NB4 (cell line): ENCODE measurements around the gene NPB.

Experiments
- POLR2A ChIP-seq: IDR thresholded peaks from 2 replicates; pipeline ENCODE4 v1.6.1; 2011; ENCODE audit warnings: mild to moderate bottlenecking; ENCODE audit not compliant: insufficient read length; ENCODE audit errors: extremely low read depth
- TF ChIP-seq, protein P1 (sequence below): IDR thresholded peaks from one replicate; pipeline ENCODE4 v1.5.1; 2012; ENCODE audit warnings: low read depth, low read length

- TF ChIP-seq, protein P1, sequence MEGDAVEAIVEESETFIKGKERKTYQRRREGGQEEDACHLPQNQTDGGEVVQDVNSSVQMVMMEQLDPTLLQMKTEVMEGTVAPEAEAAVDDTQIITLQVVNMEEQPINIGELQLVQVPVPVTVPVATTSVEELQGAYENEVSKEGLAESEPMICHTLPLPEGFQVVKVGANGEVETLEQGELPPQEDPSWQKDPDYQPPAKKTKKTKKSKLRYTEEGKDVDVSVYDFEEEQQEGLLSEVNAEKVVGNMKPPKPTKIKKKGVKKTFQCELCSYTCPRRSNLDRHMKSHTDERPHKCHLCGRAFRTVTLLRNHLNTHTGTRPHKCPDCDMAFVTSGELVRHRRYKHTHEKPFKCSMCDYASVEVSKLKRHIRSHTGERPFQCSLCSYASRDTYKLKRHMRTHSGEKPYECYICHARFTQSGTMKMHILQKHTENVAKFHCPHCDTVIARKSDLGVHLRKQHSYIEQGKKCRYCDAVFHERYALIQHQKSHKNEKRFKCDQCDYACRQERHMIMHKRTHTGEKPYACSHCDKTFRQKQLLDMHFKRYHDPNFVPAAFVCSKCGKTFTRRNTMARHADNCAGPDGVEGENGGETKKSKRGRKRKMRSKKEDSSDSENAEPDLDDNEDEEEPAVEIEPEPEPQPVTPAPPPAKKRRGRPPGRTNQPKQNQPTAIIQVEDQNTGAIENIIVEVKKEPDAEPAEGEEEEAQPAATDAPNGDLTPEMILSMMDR, result no peak
- TF ChIP-seq POLR2A, result no peak
Measured at GRCh38 chr17:81870131-81870980, 31.7 kb upstream of the NPB start.
